Fibroblast of lung (primary cell): ENCODE measurements around the gene POLD3.

ENCODE experiments used
- CTCF ChIP-seq, 2 donors: IDR thresholded peaks in 1 of 2; conservative IDR thresholded peaks in 1 of 2; 1 replicate in 1 of 2; 2 replicates in 1 of 2; pipeline ENCODE4 v1.5.1; 2011 to 2012; ENCODE audit warnings: low read length in 2 of 2, control low read depth in 1 of 2, inconsistent platforms in 1 of 2, low read depth in 1 of 2, mild to moderate bottlenecking in 1 of 2
- EZH2 ChIP-seq: IDR thresholded peaks from 2 replicates; pipeline ENCODE4 v1.5.1; 2012; ENCODE audit warnings: low read length, control low read depth, mild to moderate bottlenecking; ENCODE audit errors: missing control alignments

- TF ChIP-seq CTCF (conservative IDR thresholded peaks at IDR 0.05 in 1 of 2, IDR thresholded peaks at IDR 0.05 in 1 of 2; ENCODE audit: low read depth in 1 of 2, low read length in 2 of 2) (no peak), EZH2 (no peak)
Observed at GRCh38 chr11:74678041-74678440, 85.7 kb downstream of the POLD3 start.
